ENCODE results near the gene NUDT16L1.

The NUDT16L1 gene

GRCh38 chr16:4683255-4684057 is 9.9 kb upstream of the NUDT16L1 start:
- no peak for DNase-seq

GRCh38 chr16:4684058-4684715 is 9.2 kb upstream of the NUDT16L1 start:
- no peak for DNase-seq

- no peak for DNase-seq
Observed at GRCh38 chr16:4684763-4685162, 8.6 kb upstream of the NUDT16L1 start.

GRCh38 chr16:4685292-4685691 is 8.1 kb upstream of the NUDT16L1 start:
- no peak for DNase-seq

- no peak for DNase-seq
Observed at GRCh38 chr16:4685776-4686496, 7.4 kb upstream of the NUDT16L1 start.

- no peak for DNase-seq
Observed at GRCh38 chr16:4686497-4687210, 6.7 kb upstream of the NUDT16L1 start.

- DNase-seq, result no peak
Observed at GRCh38 chr16:4687416-4687815, 5.9 kb upstream of the NUDT16L1 start.

GRCh38 chr16:4687946-4688673 is 5.3 kb upstream of the NUDT16L1 start:
- no peak for DNase-seq

- no peak for DNase-seq
Observed at GRCh38 chr16:4688674-4689045, 4.7 kb upstream of the NUDT16L1 start.

GRCh38 chr16:4689091-4689671 is 4.2 kb upstream of the NUDT16L1 start:
- no peak for DNase-seq

- no peak for DNase-seq
Observed at GRCh38 chr16:4689864-4690704, 3.3 kb upstream of the NUDT16L1 start.

- DNase-seq, result no peak
Observed at GRCh38 chr16:4690946-4691665, 2.3 kb upstream of the NUDT16L1 start.

GRCh38 chr16:4691666-4692412 is 1.5 kb upstream of the NUDT16L1 start:
- DNase-seq, result no peak

- DNase-seq, result peak; percentile 33
Observed at GRCh38 chr16:4692460-4693295, 684 bp upstream of the NUDT16L1 start.

- DNase-seq, result no peak
Observed at GRCh38 chr16:4693956-4694641, 737 bp downstream of the NUDT16L1 start.

GRCh38 chr16:4694642-4695451 is 1.5 kb downstream of the NUDT16L1 start:
- DNase-seq, result no peak

All from suppressor macrophage treated with lipopolysaccharide for 4 hours (primary cell).